Fibroblast of the conjunctiva (primary cell): Measurements from ENCODE around the gene IRF3.

Experiments
- DNase-seq: peaks from one replicate; pipeline ENCODE4 v3.0.0-alpha.2; 2010; ENCODE audit warnings: low read depth

Gene IRF3

DNA sequence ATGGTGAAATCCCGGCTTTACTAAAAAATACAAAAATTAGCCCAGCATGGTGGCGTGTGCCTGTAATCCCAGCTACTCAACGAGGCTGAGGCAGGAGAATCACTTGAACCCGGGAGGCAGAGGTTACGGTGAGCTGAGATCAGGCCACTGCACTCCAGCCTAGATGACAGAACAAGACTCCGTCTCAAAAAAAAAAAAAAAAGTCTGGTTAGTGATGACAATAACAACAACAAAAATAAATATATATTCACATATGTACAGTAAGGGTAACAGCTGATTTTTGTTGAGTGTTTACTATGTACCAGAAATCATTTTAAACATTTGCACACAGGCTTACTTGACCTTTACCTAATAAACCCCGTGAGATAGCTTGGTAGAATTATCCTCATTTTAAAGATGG is 48.7 kb downstream of the IRF3 start:
- DNase-seq, result no peak

DNA sequence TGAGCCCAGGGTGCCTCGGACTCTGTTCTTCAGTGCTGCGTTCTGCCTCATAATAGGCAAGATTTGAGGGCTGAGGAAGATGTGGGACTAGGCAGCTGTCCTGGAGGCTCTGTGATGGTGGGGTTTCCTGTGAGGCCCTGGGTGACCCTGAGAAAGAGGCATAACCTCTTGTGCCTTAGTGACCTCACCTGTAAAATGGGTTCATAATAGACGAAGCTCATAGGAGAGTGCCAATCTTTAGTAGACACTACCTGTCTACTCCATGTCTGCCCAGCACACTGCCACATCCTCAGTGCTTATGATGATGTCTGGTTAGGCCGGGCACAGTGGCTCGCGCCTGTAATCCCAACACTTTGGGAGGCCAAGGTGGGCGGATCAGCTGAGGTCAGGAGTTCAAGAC is 49.1 kb downstream of the IRF3 start:
- no peak for DNase-seq

DNA sequence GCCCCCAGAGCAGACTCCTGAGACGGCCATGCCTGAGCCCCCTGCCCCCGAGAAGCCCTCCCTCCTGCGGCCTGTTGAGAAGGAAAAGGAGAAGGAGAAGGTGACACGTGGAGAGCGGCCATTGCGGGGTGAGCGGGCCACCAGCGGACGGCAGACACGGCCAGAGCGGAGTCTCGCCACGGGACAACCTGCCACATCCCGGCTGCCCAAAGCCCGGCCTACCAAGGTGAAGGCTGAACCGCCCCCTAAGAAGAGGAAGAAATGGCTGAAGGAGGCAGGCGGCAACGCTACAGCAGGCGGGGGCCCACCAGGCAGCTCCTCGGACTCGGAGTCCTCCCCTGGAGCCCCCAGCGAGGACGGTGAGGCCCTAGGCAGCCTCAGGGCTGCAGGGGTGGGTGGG is 49.8 kb downstream of the IRF3 start:
- DNase-seq, result no peak

DNA sequence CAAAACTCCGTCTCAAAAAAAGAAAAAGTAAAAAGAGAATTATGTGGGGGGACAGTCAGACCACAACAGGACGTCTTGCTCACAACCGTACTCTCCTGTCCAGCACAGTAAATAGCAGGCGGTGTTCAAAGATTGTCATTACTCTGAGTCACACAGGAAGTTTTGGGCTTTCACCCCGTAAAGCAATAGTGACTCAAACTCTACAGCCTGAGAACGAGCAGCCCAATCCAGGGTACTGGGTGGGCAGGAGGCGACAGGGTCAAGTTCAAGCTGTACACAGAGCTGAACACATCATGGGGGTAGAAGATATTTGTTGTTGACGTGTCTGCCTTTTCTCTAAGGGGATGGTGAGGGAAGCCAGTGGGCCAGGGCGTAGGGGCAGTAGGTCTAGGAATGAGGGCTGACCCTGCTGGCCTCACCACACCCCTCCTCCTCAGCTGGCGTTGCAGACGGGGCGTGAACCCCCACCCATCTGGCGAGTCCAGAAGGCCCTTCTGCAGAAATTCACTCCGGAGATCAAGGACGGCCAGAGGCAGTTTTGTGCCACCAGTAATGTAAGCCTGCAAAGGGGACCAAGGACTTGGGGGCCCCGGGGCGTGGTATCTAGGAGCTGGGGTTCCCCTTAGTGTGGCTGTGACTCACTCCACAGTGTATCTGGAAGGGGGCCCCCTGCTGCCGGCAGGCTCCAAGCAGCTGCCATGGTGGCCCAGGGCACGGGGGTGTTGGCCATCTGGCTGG is 51.4 kb downstream of the IRF3 start:
- no peak for DNase-seq

DNA sequence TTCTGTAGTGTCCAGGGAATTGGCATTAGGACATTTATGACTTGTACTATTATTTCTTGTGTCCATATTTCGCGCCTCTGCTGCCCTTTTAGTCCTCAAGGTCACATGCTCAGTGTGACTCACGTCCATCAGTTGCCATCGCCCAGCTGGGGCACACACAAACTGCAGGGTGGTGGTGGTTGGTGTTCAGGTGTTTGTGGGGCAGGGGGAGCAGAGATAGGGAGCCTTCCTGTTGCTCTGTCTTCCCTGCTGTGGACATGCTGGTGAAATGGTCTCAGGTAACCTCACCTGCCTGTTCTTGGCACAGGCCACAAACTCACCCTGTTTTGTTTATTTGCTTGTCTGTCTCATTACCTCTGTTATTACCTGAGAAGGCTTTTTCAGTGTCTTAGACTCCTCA is 52.3 kb downstream of the IRF3 start:
- DNase-seq, result no peak
